Activated naive CD4-positive, alpha-beta T cell treated with anti-CD3 and anti-CD28 coated beads, Interleukin-2, amount 10 ng/mL, durations not matched to agents 7 days and 5 days (primary cell): ENCODE results near the gene ACSF3.

Experiments used
- CTCF ChIA-PET: fragments of 350-600 bp; sonication (Branson Sonifier 250); formaldehyde crosslinking; loops from one replicate; lab custom pipeline; 2021; ENCODE audit warnings: antibody characterized with exemption; lab: Charles Lee
- DNase-seq: peaks from one replicate; pipeline ENCODE4 v3.0.0-alpha.2; 2020
- H3K27ac Mint-ChIP-seq: one replicate; pipeline ENCODE4 v1.8.0; 2021; ENCODE audit warnings: mild to moderate bottlenecking, moderate library complexity, mixed read lengths
- H3K27me3 Mint-ChIP-seq: one replicate; pipeline ENCODE4 v1.8.0; 2021; ENCODE audit warnings: mild to moderate bottlenecking, mixed read lengths
- H3K36me3 Mint-ChIP-seq: one replicate; pipeline ENCODE4 v1.8.0; 2021; ENCODE audit warnings: mixed read lengths
- H3K4me1 Mint-ChIP-seq: one replicate; pipeline ENCODE4 v1.8.0; 2021; ENCODE audit warnings: mixed read lengths
- H3K4me3 Mint-ChIP-seq: one replicate; pipeline ENCODE4 v1.8.0; 2021; ENCODE audit warnings: mild to moderate bottlenecking, moderate library complexity, mixed read lengths
- H3K9me3 Mint-ChIP-seq: one replicate; pipeline ENCODE4 v1.8.0; 2021; ENCODE audit warnings: mixed read lengths

ACSF3 gene

GRCh38 chr16:89145406-89146161 lies 51.9 kb downstream of the ACSF3 start:
- H3K4me1 Mint-ChIP-seq: no peaks in the 10 kb centered on the region
- no peaks in the 10 kb centered on the region for H3K27me3 Mint-ChIP-seq
- CTCF ChIA-PET: interaction anchor here (1.3 kb wide), 1 partner anchor 12 kb away, joined by 3 read pairs; no protein-coding TSS in a partner anchor
- DNase-seq: no peak
- no peak overlapping the region for H3K27ac Mint-ChIP-seq
- no peak overlapping the region for H3K4me3 Mint-ChIP-seq
- H3K9me3 Mint-ChIP-seq: peaks cover 8% of the 10 kb centered on the region
- H3K36me3 Mint-ChIP-seq: peaks cover 45% of the 10 kb centered on the region

- CTCF ChIA-PET: no interaction called here
- DNase-seq: no peak
- H3K4me1 Mint-ChIP-seq: no peaks in the 10 kb centered on the region
- H3K4me3 Mint-ChIP-seq: no peak overlapping the region
- no peaks in the 10 kb centered on the region for H3K27me3 Mint-ChIP-seq
- peaks cover 53% of the 10 kb centered on the region for H3K36me3 Mint-ChIP-seq
- H3K9me3 Mint-ChIP-seq: peaks cover 8% of the 10 kb centered on the region
- H3K27ac Mint-ChIP-seq: no peak overlapping the region
Measured at GRCh38 chr16:89146211-89147005, 52.8 kb downstream of the ACSF3 start.

GRCh38 chr16:89147085-89147817 lies 53.6 kb downstream of the ACSF3 start:
- Mint-ChIP-seq H3K36me3 (peaks cover 57% of the 10 kb centered on the region), H3K4me1 (no peaks in the 10 kb centered on the region), H3K27me3 (no peaks in the 10 kb centered on the region), H3K27ac (no peak overlapping the region), H3K4me3 (no peak overlapping the region), H3K9me3 (peaks cover 8% of the 10 kb centered on the region)
- DNase-seq: no peak
- CTCF ChIA-PET: no interaction called here

- no peak overlapping the region for H3K4me3 Mint-ChIP-seq
- no peak overlapping the region for H3K27ac Mint-ChIP-seq
- H3K36me3 Mint-ChIP-seq: peaks cover 57% of the 10 kb centered on the region
- H3K27me3 Mint-ChIP-seq: no peaks in the 10 kb centered on the region
- DNase-seq: no peak
- H3K9me3 Mint-ChIP-seq: peaks cover 8% of the 10 kb centered on the region
- CTCF ChIA-PET: no interaction called here
- H3K4me1 Mint-ChIP-seq: no peaks in the 10 kb centered on the region
Measured at GRCh38 chr16:89149386-89149785, 55.7 kb downstream of the ACSF3 start.

GRCh38 chr16:89150090-89150835 lies 56.6 kb downstream of the ACSF3 start:
- Mint-ChIP-seq H3K36me3 (peaks cover 57% of the 10 kb centered on the region), H3K27ac (peak overlapping the region; percentile 42), H3K4me1 (no peaks in the 10 kb centered on the region), H3K4me3 (no peak overlapping the region), H3K9me3 (peaks cover 8% of the 10 kb centered on the region), H3K27me3 (no peaks in the 10 kb centered on the region)
- CTCF ChIA-PET: no interaction called here
- DNase-seq: no peak

- no peak overlapping the region for H3K27ac Mint-ChIP-seq
- H3K4me1 Mint-ChIP-seq: no peaks in the 10 kb centered on the region
- no peak overlapping the region for H3K4me3 Mint-ChIP-seq
- CTCF ChIA-PET: no interaction called here
- no peak for DNase-seq
- peaks cover 8% of the 10 kb centered on the region for H3K9me3 Mint-ChIP-seq
- H3K27me3 Mint-ChIP-seq: no peaks in the 10 kb centered on the region
- peaks cover 54% of the 10 kb centered on the region for H3K36me3 Mint-ChIP-seq
Measured at GRCh38 chr16:89150981-89151380, 57.3 kb downstream of the ACSF3 start.

GRCh38 chr16:89152831-89153700 lies 59.4 kb downstream of the ACSF3 start:
- DNase-seq: peak; percentile 17
- Mint-ChIP-seq H3K9me3 (peaks cover 16% of the 10 kb centered on the region), H3K27me3 (no peaks in the 10 kb centered on the region), H3K4me3 (no peak overlapping the region), H3K4me1 (no peaks in the 10 kb centered on the region), H3K27ac (peak overlapping the region; percentile 72), H3K36me3 (peaks cover 41% of the 10 kb centered on the region)
- CTCF ChIA-PET: no interaction called here

GRCh38 chr16:89153848-89154271 lies 60.2 kb downstream of the ACSF3 start:
- H3K4me1 Mint-ChIP-seq: no peaks in the 10 kb centered on the region
- peaks cover 33% of the 10 kb centered on the region for H3K36me3 Mint-ChIP-seq
- CTCF ChIA-PET: interaction anchor here (1.4 kb wide), 1 partner anchor 13 kb away, joined by 3 read pairs; no protein-coding TSS in a partner anchor
- no peak for DNase-seq
- no peak overlapping the region for H3K27ac Mint-ChIP-seq
- no peak overlapping the region for H3K4me3 Mint-ChIP-seq
- no peaks in the 10 kb centered on the region for H3K27me3 Mint-ChIP-seq
- H3K9me3 Mint-ChIP-seq: peaks cover 20% of the 10 kb centered on the region

GRCh38 chr16:89154390-89155183 lies 60.9 kb downstream of the ACSF3 start:
- Mint-ChIP-seq H3K9me3 (peaks cover 17% of the 10 kb centered on the region), H3K27me3 (no peaks in the 10 kb centered on the region), H3K36me3 (peaks cover 26% of the 10 kb centered on the region), H3K4me1 (no peaks in the 10 kb centered on the region), H3K27ac (no peak overlapping the region), H3K4me3 (no peak overlapping the region)
- CTCF ChIA-PET: interaction anchor here (1.4 kb wide), 1 partner anchor 13 kb away, joined by 3 read pairs; no protein-coding TSS in a partner anchor
- DNase-seq: no peak

GRCh38 chr16:89155184-89155679 lies 61.6 kb downstream of the ACSF3 start:
- Mint-ChIP-seq H3K9me3 (peaks cover 17% of the 10 kb centered on the region), H3K27ac (no peak overlapping the region), H3K4me3 (no peak overlapping the region), H3K4me1 (no peaks in the 10 kb centered on the region), H3K36me3 (peaks cover 20% of the 10 kb centered on the region), H3K27me3 (no peaks in the 10 kb centered on the region)
- no peak for DNase-seq
- CTCF ChIA-PET: interaction anchor here (1.4 kb wide), 1 partner anchor 12 kb away, joined by 3 read pairs; no protein-coding TSS in a partner anchor

GRCh38 chr16:89155851-89156739 lies 62.4 kb downstream of the ACSF3 start:
- no peaks in the 10 kb centered on the region for H3K4me1 Mint-ChIP-seq
- H3K27ac Mint-ChIP-seq: peak overlapping the region; percentile 30
- peaks cover 17% of the 10 kb centered on the region for H3K9me3 Mint-ChIP-seq
- H3K4me3 Mint-ChIP-seq: no peak overlapping the region
- CTCF ChIA-PET: no interaction called here
- peaks cover 11% of the 10 kb centered on the region for H3K36me3 Mint-ChIP-seq
- H3K27me3 Mint-ChIP-seq: no peaks in the 10 kb centered on the region
- no peak for DNase-seq
